HG03521 (cell line): Measurements from ENCODE around the gene LSP1.

Experiments used
- ATAC-seq: cut with Tn5 transposase; IDR thresholded peaks from one replicate; pipeline ENCODE4 v1.9.1; 2021; ENCODE audit warnings: mild to moderate bottlenecking, moderate library complexity; ENCODE audit not compliant: unreplicated experiment

LSP1 gene

DNA sequence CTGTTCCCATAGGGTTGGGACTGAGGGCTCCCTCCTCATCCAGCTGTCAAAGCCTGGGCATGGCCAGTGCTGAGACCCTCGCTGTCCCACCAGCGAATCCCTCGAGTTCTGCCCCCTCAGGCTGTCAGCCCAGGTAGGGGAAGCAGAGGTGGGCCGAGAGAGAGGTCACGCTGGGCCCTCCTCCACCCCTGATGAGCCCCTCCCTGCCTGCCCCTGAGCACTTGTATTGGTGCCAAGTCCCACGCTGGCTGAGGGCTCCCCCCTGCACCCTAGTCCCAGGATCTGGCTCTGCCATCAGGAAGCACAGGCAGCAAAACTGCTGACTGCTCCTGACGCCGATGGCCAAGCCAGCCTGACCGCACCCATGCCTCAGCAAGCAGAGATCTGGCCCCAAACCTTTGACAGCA, 35.5 kb downstream of the LSP1 start:
- no peak for ATAC-seq

DNA sequence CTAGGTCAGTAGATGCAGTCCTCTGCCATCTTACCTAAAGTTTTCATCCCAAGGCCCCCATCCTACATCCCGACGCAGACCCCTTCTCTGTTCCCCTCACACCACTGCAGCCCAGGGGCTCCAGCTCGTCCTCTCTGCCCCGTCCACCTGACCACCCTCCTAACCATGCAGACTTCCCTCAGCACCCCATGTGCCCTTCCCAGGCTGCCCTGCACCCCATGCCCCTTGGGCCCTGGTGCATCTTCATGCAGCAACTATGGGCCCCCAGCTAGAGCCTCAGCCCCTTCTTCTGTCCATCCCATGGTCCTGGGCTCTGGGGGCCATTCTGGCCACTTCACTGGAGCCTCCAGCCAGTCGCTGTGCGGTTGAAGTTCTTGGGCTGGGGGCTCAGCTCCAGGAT, 35.9 kb downstream of the LSP1 start:
- no peak for ATAC-seq

DNA sequence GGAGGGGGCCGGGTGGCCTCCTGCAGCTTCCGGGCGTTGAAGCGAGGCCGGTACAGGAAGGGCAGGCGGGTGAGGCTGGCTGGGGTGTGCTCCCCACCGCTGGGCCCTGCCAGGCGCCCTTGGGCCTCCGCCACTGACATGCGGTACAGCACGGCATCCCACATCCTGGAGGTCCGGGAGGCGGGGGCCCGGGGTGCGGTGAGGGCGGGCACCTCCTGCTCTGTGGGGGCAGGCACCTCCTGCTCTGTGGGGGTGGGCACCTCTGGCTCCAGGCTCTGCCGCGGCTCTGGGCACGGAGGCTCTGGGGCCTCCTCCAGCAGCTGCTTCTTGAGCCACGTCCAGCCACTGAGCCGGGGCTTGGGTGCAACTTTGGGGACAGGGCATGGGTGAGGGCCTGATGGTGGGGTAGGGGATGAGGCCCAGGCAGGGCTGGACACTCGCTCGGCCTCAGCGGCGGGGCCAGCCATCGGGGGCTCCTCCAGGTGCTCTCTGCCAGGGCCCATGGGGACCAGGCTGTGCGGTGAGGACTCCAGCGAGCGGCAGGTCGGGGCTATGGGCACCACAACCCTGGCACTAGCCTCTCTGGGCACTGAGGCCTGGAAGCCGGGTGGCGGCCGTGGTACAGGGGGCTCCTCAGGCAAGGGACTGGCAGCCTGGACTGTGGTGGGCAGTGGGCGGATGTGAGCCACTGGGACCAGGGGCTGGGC, 36.5 kb downstream of the LSP1 start:
- ATAC-seq = no peak

DNA sequence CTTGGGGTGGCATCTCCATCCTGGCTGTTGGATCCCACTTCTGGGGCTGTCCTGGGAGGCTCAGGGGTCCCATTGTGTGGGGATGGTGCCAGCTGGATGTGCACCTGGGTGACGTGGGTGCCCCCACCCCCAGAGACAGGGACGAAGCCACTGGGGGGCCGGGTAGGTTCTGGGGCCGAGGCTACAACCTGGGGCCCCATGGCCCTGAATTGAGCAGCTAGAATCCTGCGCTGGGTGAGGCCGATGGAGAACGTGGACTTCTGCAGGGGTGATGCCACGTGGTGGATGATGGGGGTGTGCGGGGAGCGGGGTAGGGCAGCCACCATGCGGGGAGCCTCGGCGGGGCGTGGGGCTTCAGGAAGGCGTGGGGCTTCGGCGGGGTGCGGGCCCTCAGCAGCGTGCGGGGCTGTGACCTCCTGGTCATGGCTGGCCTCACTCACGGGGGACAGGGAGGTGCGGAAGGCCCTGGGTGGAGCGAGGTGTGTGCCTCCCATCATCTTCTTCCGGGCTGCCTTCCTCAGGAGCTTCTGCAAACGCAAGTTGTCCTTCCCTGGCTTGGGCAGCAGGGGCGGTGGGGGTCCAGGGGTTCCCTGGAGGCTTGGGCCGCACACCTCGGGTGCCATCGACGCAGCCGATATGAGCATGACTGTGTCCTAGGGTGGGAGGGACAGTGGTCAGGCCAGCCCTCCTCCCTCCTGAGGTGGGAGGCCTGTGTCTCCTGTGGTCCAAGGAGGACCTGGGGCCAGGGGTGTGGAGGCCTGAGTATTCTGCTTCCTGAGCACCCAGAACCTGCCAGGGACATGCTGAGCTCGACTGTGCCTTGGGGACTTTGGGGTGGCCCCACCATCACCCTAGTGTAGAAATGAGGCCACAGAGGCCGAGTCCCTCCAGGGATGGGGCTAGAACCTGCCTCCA, 37.3 kb downstream of the LSP1 start:
- ATAC-seq = no peak

DNA sequence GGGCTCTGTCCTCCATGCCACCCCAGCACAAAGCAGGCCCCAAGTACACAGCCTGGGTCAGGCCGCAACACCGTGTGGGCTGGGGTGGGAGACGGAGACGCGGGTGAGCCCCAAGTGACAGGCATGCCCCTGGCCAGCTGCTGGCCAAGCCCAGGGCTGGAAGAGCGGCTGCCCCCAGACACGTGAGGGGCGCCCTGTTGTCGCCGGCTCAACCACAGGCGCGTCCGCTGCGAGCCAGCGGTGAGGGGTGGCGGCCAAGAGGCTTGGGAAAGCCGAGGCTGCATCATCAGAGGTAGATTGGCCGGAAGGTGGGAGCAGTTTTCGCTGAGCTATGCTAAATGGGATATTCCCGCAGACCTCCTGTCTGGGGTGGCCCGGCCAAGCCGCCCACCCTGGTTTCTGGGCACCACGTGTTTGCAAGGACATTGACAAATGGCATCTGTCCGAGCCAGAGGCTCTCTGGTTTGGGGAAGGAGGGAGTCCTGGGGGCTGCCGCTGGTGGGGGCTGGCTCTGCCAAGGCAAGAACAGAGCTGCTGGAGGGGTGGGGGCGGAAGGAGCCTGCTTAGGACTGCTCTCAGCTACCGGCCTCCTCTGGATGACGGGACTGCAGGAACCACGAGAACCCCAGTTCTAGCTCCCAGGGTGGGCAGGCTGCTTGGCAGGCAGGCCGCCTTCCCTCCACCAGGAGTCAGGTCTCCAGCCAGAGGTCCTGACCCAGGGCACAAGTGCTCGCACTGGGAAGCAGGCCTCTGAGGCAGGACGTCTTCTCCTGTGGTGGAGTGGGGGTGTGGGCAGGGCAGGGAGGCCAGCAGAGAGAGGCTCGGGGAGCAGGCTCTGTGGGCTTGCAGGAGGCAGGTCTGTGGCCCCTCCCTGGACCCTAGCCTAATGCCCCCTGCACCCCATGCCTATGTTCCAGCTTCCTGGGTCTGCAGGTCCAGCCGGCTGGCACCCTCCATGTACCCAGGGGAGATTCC, 38.3 kb downstream of the LSP1 start:
- ATAC-seq = no peak

DNA sequence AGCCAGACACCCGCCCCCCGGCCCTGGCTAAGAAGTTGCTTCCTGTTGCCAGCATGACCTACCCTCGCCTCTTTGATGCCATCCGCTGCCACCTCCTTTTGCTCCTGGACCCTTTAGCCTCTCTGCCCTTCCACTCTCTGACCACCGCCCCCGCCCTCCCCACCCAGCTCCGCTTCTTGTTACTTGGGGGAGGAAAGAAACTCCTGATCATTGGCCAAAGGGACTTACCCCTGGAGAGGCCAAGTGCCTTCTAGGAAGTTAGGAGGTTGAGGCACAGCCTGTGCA, 38.9 kb downstream of the LSP1 start, which contains the start of gene PRR33:
Gene PRR33 (minus strand): TSS at position 65 of the 285 bp plus-strand sequence. CDS start 1,311 bp downstream, outside the sequence.
- ATAC-seq = no peak

DNA sequence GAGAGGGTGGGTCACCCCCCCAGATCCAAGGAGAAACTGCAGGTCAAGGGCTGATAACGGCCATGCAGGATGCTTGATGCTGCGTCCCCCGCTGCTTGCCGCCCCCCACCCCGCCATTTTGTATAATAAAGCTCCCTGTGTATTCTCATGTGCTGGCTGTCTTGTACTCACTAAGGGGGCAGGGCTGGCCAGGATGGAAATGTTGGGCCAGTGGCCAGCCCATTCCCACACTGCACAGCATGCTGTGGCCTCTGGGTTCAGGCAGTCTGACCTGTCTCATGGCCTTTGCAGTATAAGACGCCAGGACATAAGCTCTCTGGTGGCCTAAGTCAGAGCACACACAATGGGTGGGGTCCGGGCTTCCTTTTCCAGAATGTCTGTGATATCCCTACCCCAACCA, 39.2 kb downstream of the LSP1 start:
- ATAC-seq = no peak

DNA sequence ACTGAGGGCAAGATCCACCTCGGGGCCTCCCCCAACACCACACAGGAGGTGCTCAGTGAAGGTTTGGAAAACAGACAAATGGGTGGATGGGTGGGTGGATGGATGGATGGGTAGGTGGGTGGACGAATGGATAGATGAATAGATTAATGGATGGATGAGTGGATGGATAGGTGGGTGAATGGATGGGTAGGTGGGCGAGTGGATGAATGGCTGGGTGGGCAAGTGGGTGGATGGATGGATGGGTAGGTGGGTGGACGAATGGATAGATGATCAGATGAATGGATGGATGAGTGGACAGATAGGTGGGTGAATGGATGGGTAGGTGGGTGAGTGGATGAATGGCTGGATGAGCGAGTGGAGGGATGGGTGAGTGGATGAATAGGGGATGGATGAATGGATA, 39.7 kb downstream of the LSP1 start:
- ATAC-seq = no peak

DNA sequence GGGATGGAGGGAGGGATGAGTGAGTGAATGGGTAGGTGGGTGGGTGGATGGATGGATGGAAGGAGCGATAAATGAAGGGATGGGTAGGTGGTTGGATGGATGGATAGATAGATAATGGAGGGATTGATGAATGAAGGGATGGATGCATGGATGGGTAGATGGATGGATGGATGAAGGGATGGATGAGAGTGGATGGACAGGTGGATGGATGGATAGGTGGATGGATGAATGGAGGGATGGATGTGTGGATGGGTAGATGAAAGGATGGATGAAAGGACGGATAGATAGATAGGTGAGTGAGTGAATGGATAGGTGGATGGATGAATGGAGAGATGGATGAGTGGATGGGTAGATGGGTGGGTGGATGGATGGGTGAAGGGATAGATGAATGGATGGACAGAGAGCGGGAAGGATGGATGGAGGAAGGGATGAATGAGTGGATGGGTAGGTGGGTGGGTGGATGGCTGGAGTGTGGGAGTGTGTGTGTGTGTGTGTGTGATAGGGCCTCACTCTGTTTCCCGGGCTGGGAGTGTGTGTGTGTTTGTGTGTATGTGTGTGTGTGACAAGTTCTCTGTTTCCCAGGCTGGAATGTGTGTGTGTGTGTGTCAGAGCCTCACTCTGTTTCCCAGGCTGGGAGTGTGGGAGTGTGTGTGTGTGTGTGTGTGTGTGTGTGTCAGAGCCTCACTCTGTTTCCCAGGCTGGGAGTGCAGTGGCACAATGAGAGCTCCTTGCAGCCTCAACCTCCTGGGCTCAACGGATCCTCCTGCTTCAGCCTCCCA, 40.9 kb downstream of the LSP1 start:
- no peak for ATAC-seq

DNA sequence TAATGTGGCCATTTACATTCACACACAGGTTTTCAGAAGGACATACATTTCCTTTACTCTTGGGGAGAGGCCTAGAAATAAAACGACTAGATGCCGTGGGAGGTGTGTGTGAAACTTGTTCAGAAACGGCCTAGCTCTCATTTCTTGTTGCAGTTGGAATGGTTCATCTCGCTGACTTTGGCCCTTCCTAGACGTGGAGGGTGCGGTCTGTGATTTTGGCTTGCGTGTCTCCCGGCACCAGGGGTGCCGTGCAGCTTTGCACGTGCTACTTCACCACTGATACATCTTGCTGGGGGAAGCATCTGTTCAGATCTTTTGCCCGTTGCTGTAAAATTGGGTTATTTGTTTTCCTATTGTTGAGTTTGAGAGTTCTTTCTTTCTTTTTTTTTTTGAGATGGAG, 41.9 kb downstream of the LSP1 start:
- no peak for ATAC-seq

DNA sequence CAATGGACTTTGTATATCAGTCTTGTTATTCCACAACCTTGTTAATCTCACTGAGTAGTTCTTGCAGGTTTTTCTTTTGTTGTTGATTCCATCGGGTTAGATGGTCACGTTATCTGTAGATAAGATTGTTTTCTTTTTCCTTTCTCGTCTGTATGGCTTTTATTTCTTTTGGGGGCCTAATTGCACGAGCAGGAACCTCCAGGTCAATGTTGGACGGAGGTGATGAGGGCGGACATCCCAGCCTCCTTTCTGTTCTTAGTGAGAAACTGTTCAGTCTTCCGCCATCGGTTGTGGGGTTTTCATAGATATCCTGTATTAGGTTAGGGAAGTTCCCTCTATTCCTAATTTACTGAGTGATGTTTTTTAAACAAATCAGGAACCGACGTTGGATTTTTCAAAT, 43.6 kb downstream of the LSP1 start:
- no peak for ATAC-seq

DNA sequence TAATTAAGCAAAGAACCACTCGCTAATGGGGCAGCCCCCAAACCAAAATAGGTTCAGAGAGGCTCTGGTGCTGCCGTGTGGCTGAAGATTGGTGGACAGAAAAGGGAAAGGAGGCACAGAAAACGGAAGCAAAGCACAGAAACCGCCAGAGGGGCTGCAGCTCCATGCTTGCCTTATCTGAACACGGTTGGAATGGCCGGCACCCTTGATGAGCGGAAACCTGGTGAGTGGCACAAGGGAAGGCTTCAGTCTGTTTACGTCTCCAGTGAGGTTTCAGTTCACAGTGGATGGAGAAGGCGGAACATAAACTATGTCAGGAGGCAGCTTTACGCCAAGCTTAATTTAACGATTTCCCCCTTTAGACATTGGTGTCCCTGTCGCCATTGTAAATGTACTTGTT, 44.0 kb downstream of the LSP1 start:
- no peak for ATAC-seq

DNA sequence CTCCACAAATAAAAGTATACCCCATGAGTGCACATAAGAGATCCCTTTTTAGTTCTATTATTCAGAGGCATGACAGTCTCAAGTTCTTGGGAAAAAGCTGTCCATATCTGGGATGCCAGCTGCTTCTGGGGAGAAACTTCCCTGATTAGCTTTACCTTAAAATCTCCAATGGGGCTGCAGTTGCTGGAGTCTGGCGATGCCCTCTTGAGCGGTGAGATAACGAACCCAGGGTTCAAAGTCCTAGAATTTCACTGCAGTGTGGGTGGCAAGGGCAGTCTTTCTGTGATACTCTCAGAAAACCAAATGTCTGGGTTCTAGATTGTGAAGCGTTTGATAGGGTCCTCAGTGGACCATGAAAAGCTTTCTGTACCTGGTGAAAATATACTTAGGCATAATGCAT, 46.2 kb downstream of the LSP1 start:
- ATAC-seq = no peak

DNA sequence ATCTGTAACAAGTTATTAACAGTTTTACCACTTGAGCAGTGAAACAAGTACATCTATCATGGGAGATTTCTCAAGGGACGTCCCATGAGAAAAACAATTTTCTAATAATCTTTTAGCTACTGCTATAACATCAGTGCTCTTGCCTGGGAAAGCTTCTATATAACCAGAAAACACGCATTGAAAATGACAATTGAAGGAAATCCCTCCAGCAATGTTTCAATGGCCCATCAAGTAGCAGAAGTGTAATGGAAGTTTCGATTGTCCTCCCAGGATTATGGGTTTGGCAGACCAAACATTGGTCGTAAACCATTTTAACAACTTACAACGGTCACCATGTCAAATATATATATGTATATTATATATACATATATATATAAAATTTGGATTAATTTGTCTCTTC, 46.8 kb downstream of the LSP1 start:
- ATAC-seq = no peak

DNA sequence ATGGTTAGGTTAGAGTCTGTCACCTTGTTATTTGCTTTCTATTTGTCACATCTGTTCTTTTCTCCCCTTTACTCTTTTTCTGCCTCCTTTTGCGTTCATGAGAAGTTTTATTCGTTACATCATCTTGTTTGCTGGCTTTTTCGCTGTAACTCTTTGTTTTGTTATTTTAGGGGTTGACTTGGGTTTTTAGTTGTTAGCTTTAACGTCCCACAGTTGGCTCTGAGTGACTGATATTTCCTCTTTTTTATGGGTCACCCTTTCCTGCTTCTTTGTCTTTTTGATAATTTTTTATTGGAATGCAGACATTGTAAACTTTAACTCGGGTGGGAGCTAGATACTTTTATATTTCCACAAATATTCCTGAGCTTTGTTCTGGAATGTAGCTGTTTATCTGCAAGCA, 53.3 kb downstream of the LSP1 start:
- no peak for ATAC-seq

DNA sequence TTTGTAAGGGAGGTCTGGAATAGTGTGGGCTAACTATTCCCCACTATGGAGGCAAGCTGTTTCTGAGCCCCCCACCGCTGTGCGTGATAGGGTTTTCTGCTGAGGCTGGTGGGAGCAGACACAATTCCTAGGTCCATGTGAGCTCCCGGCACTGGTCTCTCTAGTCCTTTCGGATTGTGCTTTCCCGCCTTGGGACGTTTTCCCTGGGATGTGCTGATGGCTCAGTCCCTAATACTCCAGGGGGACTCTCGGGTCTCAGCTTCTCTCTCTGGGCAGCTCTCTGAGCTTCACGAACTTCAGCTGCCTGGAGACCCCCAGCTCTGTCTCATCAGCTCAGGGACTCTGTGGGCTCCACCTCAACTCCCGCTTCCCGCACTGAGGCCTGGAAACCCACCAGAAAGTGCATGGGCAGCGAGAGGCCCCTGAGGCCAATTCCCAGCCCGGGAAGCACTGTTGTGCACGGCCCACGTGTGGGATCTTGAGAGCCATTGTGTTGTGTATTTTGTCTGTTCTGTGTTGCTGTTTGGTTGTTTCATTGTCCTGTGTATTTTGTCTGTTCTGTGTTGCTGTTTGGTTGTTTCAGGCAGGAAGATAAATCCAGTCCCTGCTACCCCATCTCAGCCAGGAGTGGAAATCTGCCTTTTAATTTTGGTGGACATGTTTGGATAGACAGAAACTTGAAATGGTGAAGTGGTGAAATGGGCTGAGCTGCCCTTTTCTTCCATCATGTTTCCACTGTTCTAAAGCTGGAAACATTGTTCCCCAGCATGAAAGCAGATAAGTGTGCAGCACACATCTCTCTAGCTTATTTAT, 53.9 kb downstream of the LSP1 start:
- ATAC-seq = no peak

DNA sequence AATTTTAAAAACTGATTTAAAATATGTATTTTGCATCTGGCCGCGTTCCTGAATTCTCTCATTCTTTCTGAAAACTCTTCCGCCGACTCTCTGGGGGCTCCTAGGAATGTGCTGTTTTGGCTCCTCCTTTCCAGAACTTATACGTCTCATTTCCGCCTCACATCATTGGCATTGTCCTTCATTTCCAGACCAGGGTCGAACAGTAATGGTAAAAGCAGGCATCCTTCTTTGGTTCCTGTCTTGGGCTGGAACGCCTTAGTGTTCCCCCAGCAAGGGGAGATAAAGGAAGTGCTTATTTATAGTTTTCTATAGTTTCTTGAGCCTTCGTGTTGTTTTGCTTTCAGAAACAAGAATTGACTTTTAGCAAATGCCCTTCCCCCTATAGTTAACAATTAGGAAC, 55.7 kb downstream of the LSP1 start:
- ATAC-seq = no peak

DNA sequence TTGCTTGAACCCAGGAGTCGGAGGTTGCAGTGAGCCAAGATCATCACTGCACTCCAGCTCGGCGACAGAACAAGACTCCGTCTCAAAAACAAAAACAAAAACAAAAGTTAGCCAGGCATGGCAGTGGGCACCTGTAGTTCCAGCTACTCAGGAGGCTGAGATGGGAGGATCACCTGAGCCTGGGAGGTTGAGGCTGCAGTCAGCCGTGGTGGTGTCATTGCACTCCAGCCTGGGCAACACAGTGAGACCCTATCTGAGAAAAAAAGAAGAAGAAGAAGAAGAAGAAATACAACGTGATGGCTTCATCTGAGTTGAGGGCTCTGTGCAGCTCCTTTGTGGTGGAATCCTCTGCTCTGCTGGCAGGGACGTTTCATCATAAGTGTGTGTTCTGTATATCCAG, 56.6 kb downstream of the LSP1 start:
- ATAC-seq = no peak

DNA sequence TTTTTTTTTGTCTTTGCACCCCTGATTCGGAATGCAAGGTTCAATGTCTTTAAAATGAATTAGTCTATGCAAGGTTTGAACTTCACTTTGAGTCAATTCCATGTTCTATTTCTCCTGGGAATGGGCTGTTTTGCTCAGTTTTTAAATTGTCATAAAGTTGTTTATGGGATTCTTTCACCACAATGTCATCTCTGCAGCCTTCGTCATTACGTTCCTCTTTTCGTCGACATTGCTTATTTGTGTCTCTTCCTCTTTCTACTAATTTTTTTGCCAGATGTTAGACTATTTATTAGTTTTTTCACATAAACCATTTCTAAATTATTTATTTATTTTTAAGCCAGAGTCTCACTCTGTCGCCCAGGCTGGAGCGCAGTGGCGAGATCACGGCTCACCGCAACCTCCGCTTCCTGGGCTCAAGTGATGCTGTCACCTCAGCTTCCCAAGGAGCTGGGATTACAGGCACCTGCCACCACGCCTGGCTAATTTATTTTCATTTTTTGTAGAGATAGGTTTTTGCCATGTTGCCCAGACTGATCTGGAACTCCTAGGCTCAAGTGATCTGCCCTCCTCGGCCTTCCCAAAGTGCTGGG, 59.5 kb downstream of the LSP1 start:
- ATAC-seq = no peak
